22Rv1 (cell line): ENCODE results near the gene SMAD3.
"Not testable (repeated sequence)": the region's sequence is repeated elsewhere in the genome, so short reads cannot be mapped to it uniquely, and the experiment has no call there.

ENCODE experiments used
- H3K27ac ChIP-seq: fragments of 450-650 bp; 2 replicates; pipeline ENCODE4 v1.5.1; 2017
- ZFX ChIP-seq: fragments of 450-650 bp; IDR thresholded peaks from 2 replicates; pipeline ENCODE4 v1.6.1; 2017; ENCODE audit warnings: antibody characterized with exemption, borderline replicate concordance
- TF ChIP-seq, protein P1 (sequence below): fragments of 450-650 bp; IDR thresholded peaks from 2 replicates; pipeline ENCODE4 v1.5.1; 2017; ENCODE audit warnings: mild to moderate bottlenecking

The SMAD3 gene

GRCh38 chr15:67022587-67023105 is 42.8 kb upstream of the SMAD3 start:
- H3K27ac ChIP-seq, result no peak overlapping the region
- TF ChIP-seq, protein P1, sequence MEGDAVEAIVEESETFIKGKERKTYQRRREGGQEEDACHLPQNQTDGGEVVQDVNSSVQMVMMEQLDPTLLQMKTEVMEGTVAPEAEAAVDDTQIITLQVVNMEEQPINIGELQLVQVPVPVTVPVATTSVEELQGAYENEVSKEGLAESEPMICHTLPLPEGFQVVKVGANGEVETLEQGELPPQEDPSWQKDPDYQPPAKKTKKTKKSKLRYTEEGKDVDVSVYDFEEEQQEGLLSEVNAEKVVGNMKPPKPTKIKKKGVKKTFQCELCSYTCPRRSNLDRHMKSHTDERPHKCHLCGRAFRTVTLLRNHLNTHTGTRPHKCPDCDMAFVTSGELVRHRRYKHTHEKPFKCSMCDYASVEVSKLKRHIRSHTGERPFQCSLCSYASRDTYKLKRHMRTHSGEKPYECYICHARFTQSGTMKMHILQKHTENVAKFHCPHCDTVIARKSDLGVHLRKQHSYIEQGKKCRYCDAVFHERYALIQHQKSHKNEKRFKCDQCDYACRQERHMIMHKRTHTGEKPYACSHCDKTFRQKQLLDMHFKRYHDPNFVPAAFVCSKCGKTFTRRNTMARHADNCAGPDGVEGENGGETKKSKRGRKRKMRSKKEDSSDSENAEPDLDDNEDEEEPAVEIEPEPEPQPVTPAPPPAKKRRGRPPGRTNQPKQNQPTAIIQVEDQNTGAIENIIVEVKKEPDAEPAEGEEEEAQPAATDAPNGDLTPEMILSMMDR, result no peak
- no peak for TF ChIP-seq ZFX

DNA sequence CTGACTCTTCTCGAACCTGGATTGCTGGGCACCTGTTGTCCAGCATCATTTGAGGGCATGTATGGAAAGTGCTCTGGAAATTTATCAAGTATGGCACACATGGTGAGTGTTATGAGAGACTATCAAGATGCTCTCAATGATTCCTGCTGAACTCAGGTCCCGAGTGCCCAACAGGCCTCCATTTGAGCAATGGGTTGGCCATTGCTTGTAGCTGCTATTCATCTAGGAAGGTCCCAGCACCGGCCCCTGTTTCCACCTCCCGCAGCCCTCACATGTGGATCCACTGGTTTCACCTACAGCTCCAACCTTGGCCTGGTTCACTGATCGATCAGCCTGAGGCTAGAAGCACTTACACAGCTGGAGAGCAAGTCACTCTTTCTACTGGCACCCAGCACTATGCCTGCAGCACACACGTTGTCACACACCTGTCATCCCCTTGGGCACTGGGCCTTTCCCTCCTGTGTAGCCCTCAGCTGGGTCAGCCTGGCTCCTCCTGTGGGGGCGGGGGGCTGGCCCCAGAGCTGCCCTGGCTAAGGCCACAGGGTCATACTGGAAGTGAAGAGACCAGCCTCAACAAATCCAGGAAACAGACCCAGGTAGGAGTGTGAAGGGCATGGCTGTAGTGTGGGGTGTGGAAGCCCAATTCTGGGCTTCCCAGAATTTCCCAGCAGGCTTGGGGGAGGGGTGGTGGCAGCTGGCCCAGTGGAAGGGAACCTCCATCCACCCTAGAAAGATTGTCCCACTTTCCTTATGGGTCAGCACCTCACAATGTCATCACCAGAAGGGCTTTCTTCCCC is 41.7 kb upstream of the SMAD3 start:
- no peak overlapping the region; the same call in 1 of the 2 replicates for H3K27ac ChIP-seq
- TF ChIP-seq, protein P1, result no peak
- TF ChIP-seq ZFX, result no peak

GRCh38 chr15:67024314-67024997 is 40.9 kb upstream of the SMAD3 start:
- TF ChIP-seq ZFX, result no peak
- TF ChIP-seq, protein P1, result no peak
- no peak overlapping the region; the same call in 1 of the 2 replicates for H3K27ac ChIP-seq

DNA sequence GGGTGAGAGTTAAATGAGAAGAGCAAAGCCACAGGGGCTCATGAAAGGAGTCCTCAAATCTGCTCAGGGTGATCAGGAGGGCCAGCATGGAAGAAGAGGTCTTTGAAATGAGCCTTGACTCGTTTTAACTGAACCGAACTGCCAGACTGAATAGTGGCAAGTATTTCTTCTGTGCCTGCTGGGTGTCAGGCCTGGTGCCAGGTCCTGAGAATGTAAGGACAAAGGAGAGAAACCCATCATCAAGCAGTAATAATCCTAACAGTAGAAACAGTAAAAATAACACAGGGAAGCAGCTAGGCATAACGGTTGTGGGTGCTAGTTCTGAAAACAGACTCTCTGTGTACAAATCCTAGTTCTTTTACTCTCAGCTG is 40.4 kb upstream of the SMAD3 start:
- TF ChIP-seq ZFX, result no peak
- TF ChIP-seq, protein P1, result no peak
- no peak overlapping the region for H3K27ac ChIP-seq

DNA sequence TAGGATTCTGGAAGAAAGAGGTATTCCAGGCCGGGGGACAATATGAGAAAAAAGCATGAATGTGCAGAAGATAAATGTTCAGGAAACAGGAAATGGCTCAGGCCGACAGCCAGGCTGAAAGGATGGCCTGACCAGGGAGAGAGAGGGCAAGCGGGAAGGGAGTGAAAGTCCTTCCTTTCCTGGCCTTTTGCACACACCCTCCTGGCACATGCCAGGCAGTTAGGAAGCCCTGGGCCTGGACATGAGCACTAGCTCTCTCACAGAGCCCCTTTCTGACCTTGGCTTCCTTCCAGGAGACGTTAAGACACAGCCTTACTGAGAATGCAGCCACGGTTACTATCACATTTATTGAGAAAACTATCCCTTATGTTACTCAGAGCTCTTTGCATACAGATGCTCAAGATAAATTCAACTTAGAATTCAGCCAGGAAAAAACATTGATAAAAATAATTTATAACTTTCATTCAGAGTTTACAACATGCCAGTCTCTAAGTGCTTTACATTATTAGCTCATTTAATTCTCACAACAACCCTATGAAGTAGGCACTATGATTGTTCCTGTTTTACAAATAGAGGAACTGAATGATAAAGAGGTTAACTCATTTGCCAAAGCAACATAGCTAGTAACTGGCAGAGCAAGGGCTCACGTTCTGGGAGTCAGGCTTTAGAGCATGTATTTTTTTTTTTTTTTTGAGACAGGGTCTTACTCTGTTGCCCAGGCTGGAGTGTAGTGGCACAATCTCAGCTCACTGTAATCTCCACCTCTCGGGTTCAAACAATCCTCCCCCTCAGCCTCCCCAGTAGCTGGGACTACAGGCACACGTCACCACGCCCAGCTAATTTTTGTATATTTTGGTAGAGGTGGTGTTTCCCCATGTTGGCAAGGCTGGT is 39.4 kb upstream of the SMAD3 start:
- no peak for TF ChIP-seq ZFX
- TF ChIP-seq, protein P1, result no peak
- no peak overlapping the region for H3K27ac ChIP-seq

GRCh38 chr15:67026610-67026967 is 38.8 kb upstream of the SMAD3 start:
- TF ChIP-seq ZFX, result no peak
- TF ChIP-seq, protein P1, result no peak
- H3K27ac ChIP-seq, result no peak overlapping the region

GRCh38 chr15:67028440-67028839 is 37.0 kb upstream of the SMAD3 start:
- not testable (repeated sequence) for H3K27ac ChIP-seq
